Panc1 (cell line): ENCODE measurements around the gene INPP4B. TPM values are rescaled to one million over a fixed set of nuclear protein-coding genes. Genes with fewer than 3 reads are reported as not detected.

ENCODE experiments used
- ATAC-seq: fragments of 200-7000 bp; cut with Tn5 transposase; 2 replicates; pipeline ENCODE4 v1.9.1; 2020; ENCODE audit warnings: mild to moderate bottlenecking, moderate library complexity
- BruUV-seq: library from RNA; stranded (reverse); fragments of 400-500 nt; replicated peaks from 2 replicates; lab custom pipeline; 2021; lab: Mats Ljungman, UMichigan
- CTCF ChIA-PET: fragments of 300-600 bp; sonication (Branson Sonifier 250); formaldehyde crosslinking; loops from one replicate; lab custom pipeline; 2022; ENCODE audit warnings: antibody characterized with exemption; lab: Charles Lee
- POLR2A ChIA-PET: fragments of 300-600 bp; sonication (Branson Sonifier 250); formaldehyde crosslinking; loops from one replicate; lab custom pipeline; 2022; ENCODE audit warnings: antibody characterized with exemption; lab: Charles Lee
- DNase-seq: peaks from one replicate; pipeline ENCODE4 v3.0.0-alpha.2; 2010; ENCODE audit warnings: low read depth, low spot score
- H3K27ac ChIP-seq: 2 replicates; pipeline ENCODE4 v1.5.1; 2011; ENCODE audit warnings: mild to moderate bottlenecking, low read length, inconsistent platforms
- H3K27me3 ChIP-seq: fragments of 200-500 bp; sonication (Bioruptor generic); 2 replicates; pipeline ENCODE4 v1.6.0; 2014; ENCODE audit warnings: low read length, inconsistent platforms; ENCODE audit not compliant: control insufficient read depth, insufficient read depth
- H3K36me3 ChIP-seq: fragments of 200-500 bp; sonication (Bioruptor generic); 2 replicates; pipeline ENCODE4 v1.5.1; 2014; ENCODE audit warnings: inconsistent platforms, mild to moderate bottlenecking, low read length, moderate library complexity; ENCODE audit not compliant: control insufficient read depth, insufficient read depth
- H3K4me1 ChIP-seq: 2 replicates; pipeline ENCODE4 v1.5.1; 2011; ENCODE audit warnings: inconsistent platforms, mild to moderate bottlenecking, low read length, moderate library complexity; ENCODE audit not compliant: control insufficient read depth, insufficient read depth
- H3K4me3 ChIP-seq, 2 experiments: 2 replicates each; pipeline ENCODE4 v1.5.1; 2011 to 2012; ENCODE audit warnings: low read depth in 2 of 2, low read length in 2 of 2, mild to moderate bottlenecking in 2 of 2, inconsistent platforms in 1 of 2, moderate library complexity in 1 of 2
- H3K9me3 ChIP-seq: fragments of 200-500 bp; sonication (Bioruptor generic); 2 replicates; pipeline ENCODE4 v1.5.1; 2014; ENCODE audit warnings: low read depth, mild to moderate bottlenecking, inconsistent platforms, low read length, moderate library complexity; ENCODE audit not compliant: control insufficient read depth, insufficient read depth
- POLR2AphosphoS5 ChIP-seq: IDR thresholded peaks from 2 replicates; pipeline ENCODE4 v1.6.1; 2012; ENCODE audit warnings: mild to moderate bottlenecking, low read depth, low read length, moderate library complexity
- SIN3A ChIP-seq: IDR thresholded peaks from 2 replicates; pipeline ENCODE4 v1.6.1; 2012; ENCODE audit warnings: low read depth, mild to moderate bottlenecking, low read length, moderate library complexity, borderline replicate concordance; ENCODE audit not compliant: insufficient read depth
- TCF7L2 ChIP-seq: IDR thresholded peaks from 2 replicates; pipeline ENCODE4 v1.6.1; 2011; ENCODE audit warnings: mild to moderate bottlenecking, low read depth, low read length, inconsistent platforms
- in situ Hi-C: cut with HindIII; loops from 2 replicates; pipeline ENCODE4 v1.10.0; 2016; ENCODE audit warnings: low sequenced_read_pairs, low pct_unique_long_range_greater_than_20kb
- intact Hi-C: fragments of 100-400 bp; cut with micrococcal nuclease; formaldehyde crosslinking; loops from one replicate; pipeline ENCODE4 v1.10.0; 2022; ENCODE audit not compliant: unreplicated experiment
- total RNA-seq: library from RNA; stranded (reverse); gene quantifications from one replicate; pipeline ENCODE4 v1.2.1, GENCODE V29; 2021; ENCODE audit not compliant: unreplicated experiment
- TF ChIP-seq, protein P1 (sequence below): fragments of 450-650 bp; IDR thresholded peaks from 2 replicates; pipeline ENCODE4 v1.5.1; 2017; ENCODE audit warnings: mild to moderate bottlenecking
- TF ChIP-seq, protein P2 (sequence below), 2 experiments: IDR thresholded peaks; 2 replicates each; pipeline ENCODE4 v1.6.1; 2011 to 2012; ENCODE audit warnings: low read depth in 2 of 2, control low read depth in 1 of 2, low read length in 1 of 2, mild to moderate bottlenecking in 1 of 2, moderate library complexity in 1 of 2; ENCODE audit not compliant: insufficient read depth in 1 of 2

INPP4B gene
- total RNA-seq, 1 experiment from 2014 or later: 4.5 TPM

DNA sequence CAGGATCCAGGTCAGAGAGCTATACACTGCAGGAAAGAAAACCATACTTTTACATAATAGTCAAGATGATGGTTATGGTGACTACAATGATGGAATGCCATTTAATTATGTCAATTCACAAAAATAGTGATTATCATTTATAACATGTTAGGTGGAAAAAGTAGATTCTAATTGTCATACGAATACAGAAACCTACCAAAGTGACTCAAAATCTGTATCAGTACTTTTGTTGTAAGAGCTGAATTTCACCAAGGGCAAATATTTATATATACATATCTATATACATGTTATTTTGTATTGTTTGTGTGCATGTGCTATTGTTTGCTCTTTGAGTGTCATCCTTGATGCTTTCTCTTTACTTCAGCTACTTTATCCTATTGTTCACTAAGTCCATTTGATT is 485.4 kb downstream of the INPP4B start:
- TF ChIP-seq, protein P1, sequence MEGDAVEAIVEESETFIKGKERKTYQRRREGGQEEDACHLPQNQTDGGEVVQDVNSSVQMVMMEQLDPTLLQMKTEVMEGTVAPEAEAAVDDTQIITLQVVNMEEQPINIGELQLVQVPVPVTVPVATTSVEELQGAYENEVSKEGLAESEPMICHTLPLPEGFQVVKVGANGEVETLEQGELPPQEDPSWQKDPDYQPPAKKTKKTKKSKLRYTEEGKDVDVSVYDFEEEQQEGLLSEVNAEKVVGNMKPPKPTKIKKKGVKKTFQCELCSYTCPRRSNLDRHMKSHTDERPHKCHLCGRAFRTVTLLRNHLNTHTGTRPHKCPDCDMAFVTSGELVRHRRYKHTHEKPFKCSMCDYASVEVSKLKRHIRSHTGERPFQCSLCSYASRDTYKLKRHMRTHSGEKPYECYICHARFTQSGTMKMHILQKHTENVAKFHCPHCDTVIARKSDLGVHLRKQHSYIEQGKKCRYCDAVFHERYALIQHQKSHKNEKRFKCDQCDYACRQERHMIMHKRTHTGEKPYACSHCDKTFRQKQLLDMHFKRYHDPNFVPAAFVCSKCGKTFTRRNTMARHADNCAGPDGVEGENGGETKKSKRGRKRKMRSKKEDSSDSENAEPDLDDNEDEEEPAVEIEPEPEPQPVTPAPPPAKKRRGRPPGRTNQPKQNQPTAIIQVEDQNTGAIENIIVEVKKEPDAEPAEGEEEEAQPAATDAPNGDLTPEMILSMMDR: no peak
- TF ChIP-seq SIN3A (no peak), POLR2AphosphoS5 (no peak), TCF7L2 (no peak)
- TF ChIP-seq, protein P2, sequence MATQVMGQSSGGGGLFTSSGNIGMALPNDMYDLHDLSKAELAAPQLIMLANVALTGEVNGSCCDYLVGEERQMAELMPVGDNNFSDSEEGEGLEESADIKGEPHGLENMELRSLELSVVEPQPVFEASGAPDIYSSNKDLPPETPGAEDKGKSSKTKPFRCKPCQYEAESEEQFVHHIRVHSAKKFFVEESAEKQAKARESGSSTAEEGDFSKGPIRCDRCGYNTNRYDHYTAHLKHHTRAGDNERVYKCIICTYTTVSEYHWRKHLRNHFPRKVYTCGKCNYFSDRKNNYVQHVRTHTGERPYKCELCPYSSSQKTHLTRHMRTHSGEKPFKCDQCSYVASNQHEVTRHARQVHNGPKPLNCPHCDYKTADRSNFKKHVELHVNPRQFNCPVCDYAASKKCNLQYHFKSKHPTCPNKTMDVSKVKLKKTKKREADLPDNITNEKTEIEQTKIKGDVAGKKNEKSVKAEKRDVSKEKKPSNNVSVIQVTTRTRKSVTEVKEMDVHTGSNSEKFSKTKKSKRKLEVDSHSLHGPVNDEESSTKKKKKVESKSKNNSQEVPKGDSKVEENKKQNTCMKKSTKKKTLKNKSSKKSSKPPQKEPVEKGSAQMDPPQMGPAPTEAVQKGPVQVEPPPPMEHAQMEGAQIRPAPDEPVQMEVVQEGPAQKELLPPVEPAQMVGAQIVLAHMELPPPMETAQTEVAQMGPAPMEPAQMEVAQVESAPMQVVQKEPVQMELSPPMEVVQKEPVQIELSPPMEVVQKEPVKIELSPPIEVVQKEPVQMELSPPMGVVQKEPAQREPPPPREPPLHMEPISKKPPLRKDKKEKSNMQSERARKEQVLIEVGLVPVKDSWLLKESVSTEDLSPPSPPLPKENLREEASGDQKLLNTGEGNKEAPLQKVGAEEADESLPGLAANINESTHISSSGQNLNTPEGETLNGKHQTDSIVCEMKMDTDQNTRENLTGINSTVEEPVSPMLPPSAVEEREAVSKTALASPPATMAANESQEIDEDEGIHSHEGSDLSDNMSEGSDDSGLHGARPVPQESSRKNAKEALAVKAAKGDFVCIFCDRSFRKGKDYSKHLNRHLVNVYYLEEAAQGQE (IDR thresholded peaks at IDR 0.05; ENCODE audit: insufficient read depth in 1 of 2, low read depth in 2 of 2, low read length in 1 of 2): no peak
- POLR2A ChIA-PET: no interaction called here
- H3K4me3 ChIP-seq: no peak overlapping the region
- no peaks in the 10 kb centered on the region for H3K36me3 ChIP-seq
- H3K27me3 ChIP-seq: no peaks in the 10 kb centered on the region
- no peak overlapping the region for H3K27ac ChIP-seq
- no peaks in the 10 kb centered on the region; the same call in 1 of the 2 replicates for H3K4me1 ChIP-seq
- intact Hi-C loops: no loop called here
- in situ Hi-C loops: no loop called here
- no peak for ATAC-seq
- CTCF ChIA-PET: no interaction called here
- BruUV-seq: no TSS peak
- H3K9me3 ChIP-seq: no peaks in the 10 kb centered on the region
- DNase-seq: no peak

DNA sequence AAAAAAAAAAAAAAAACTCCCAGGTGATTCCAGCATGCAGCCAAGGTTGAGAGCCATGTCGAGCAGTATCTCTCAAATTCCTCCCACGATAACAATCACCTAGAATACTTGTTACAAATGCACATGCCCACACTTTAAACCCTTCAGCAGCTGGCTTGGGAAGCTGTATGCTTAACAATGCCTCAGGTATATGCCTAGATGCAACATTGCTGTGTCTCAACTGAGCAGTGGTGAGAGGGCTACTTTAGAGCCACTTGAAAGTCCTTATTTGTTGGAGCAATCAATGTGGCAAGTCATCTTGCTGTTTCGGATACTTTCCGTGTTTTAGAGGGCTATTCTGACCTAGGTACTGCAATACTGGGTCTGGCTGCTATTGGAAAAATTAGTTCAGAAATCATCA is 487.4 kb downstream of the INPP4B start:
- intact Hi-C loops: loop anchor here (5.0 kb wide), 1 partner anchor 364 kb away; no protein-coding TSS in a partner anchor
- H3K36me3 ChIP-seq: no peaks in the 10 kb centered on the region
- no peak for ATAC-seq
- H3K4me3 ChIP-seq: no peak overlapping the region
- no peaks in the 10 kb centered on the region for H3K27me3 ChIP-seq
- TF ChIP-seq POLR2AphosphoS5 (no peak), TCF7L2 (no peak), SIN3A (no peak)
- TF ChIP-seq, protein P2 (IDR thresholded peaks at IDR 0.05; ENCODE audit: insufficient read depth in 1 of 2, low read depth in 2 of 2, low read length in 1 of 2): no peak
- H3K4me1 ChIP-seq: peaks cover 9% of the 10 kb centered on the region; the same call in 1 of the 2 replicates
- DNase-seq: no peak
- BruUV-seq: no TSS peak
- ChIA-PET POLR2A (interaction anchor here (0.7 kb wide), 1 partner anchor 796 kb away, joined by 10 read pairs; no protein-coding TSS in a partner anchor), CTCF (no interaction called here)
- in situ Hi-C loops: no loop called here
- no peak overlapping the region for H3K27ac ChIP-seq
- H3K9me3 ChIP-seq: no peaks in the 10 kb centered on the region
